ENCODE results near the gene NT5DC1.

DNA sequence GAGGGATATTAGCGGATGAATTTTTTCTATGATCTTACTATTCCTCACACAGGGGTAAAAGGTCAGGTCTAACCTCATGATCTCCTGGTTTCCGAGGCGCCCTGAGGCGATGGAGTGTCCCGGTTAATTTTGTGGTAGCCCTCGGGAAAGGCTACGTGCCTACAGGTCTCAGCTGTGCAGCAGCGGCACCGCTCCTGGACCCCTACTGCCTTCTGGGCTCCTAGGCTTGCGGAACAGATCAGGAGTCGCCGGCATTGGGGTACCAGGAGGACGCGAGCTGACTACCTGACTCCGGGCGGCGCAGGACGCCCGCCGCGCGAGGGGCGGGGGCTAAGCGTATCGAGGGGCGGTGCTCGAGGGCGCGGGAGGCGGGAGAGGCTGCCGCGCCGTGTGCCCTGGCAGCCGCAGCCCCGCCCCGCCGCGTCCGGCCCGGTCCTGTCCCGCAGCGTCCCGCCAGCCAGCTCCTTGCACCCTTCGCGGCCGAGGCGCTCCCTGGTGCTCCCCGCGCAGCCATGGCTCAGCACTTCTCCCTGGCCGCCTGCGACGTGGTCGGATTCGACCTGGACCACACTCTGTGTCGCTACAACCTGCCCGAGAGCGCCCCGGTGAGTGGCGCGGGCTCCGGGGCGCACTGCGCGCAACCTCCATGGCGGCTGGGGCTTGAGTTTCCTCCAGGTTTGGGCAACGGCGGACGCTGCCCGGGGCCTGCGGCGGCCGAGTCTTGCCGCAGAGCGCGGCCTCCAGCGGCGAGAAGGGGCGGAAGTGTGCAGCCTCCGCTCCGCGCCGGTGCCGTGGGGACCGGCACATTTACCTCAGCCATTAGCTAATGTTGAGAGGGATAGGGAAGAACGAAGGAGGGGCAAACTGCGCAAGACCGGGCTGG is at the start of gene NT5DC1:
- TF ChIP-seq CTCF (IDR thresholded peaks at IDR 0.05; ENCODE audit: borderline replicate concordance, extremely low read depth, low read length, poor library complexity, severe bottlenecking): peak; percentile 45
- no peak for TF ChIP-seq EZH2 (IDR thresholded peaks at IDR 0.05; ENCODE audit: borderline replicate concordance, low read depth, low read length, severe bottlenecking)
